Erythroblast (primary cell): ENCODE data around the gene TFEC.

Experiments
- GATA1 ChIP-seq: IDR thresholded peaks from 2 replicates; pipeline ENCODE4 v1.6.1; 2011; ENCODE audit warnings: low read depth, mild to moderate bottlenecking, control low read depth, low read length, moderate library complexity
- POLR2A ChIP-seq: IDR thresholded peaks from 2 replicates; pipeline ENCODE4 v1.6.1; 2011; ENCODE audit warnings: mild to moderate bottlenecking, low read length

GRCh38 chr7:115940460-115941060 is 90.0 kb downstream of the TFEC start:
- TF ChIP-seq POLR2A (no peak), GATA1 (no peak)
